ENCODE data around the gene BTRC. TPM values are rescaled to one million over a fixed set of nuclear protein-coding genes. Genes with fewer than 3 reads are reported as not detected.
"Not testable (repeated sequence)": the region's sequence is repeated elsewhere in the genome, so short reads cannot be mapped to it uniquely, and the experiment has no call there.

BTRC gene
- polyA plus RNA-seq, 3 donors: 26.8 to 28.3 (median 27.0) TPM

DNA sequence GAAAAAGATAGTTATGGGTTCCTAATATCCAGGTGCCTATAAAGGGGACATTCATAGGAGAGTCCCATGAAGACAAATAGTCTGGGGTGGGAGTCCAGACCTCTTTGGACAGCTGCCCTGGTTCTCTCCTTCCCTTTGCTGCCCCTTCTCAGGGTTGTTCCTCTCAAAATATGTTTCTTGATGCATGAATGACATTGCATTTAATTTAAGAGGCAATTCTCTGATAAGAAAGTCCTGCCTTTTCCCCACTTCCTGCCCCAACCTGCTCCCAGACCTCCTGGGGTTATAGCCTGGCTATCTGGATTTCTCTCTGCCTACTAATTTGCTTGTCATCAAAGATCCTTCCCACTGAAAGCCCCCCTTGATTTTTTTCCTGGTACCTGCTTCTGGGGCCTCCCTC lies 12.5 kb upstream of the BTRC start:
- no peak for DNase-seq (ENCODE audit: low read depth in 3 of 3, low spot score in 2 of 3)

DNA sequence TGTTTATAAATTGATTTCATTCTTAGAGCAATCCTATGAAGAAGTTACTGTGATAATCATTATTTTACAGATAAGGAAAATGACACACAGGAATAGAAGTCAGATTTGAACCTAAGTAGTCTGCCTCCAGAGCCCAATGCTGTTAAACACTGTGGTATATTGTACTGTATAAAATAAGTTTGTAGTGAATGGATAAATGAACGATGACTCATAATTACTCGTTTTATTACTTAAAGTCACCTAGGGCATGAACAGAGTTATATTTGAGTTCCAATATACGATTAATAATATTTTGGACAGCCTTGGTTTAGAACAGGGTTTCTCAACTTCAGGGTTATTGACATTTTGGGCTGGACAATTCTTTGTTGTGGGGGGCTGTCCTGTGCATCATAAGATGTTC lies 7.8 kb upstream of the BTRC start:
- DNase-seq (ENCODE audit: low read depth in 3 of 3, low spot score in 2 of 3): no peak

DNA sequence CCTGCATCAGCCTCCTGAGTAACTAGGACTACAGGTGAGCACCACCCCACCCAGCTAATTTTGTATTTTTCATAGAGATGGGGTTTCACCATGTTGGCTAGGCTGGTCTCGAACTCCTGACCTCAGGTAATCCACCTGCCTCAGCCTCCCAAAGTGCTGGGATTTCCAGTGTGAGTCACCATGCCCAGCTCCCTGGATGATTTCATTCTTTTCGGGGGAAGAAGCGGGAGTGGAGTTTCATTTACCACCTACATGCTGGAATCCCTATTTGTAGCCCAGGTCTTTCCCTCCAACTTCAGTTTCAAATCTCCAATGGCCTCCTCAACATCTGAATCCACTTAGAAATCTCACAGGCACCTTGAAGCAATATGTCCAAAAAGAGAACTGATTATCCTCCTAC lies 2.9 kb upstream of the BTRC start:
- DNase-seq (ENCODE audit: low read depth in 3 of 3, low spot score in 2 of 3): no peak

DNA sequence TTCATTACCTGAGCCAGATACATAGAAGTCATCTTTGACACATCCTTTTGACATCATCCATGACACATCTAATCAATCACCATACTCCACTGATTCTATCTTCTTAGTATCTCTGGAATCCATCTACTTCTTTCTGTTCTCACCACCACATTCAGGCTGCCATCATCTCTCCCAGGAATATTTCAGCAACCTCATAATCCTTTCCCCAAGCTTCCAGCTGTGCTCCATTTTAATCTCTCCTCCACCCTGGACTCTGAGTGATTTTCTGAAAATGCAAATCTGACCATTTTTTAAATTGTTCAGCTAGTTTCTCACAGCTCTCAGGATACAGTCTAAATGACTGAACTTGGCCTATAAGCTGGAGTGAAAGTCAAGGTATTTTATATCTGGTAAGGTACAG lies 2.5 kb upstream of the BTRC start:
- DNase-seq (ENCODE audit: low read depth in 3 of 3, low spot score in 2 of 3): no peak

DNA sequence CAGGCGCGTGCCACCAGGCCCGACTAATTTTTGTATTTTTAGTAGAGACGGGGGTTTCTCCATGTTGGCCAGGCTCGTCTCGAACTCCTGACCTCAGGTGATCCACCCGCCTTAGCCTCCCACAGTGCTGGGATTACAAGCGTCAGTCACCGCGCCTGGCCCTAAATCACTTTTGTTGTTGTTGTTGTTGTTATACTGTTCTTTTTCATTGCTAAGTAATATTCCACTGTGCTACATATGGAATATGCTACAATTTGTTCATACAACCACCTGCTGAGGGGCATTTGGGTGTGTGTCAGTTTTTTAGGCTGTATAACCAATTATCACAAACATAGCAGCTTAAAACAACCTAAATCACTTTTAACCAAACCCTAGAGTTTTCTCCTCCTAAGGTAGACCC lies 1.1 kb upstream of the BTRC start:
- DNase-seq (ENCODE audit: low read depth in 3 of 3, low spot score in 2 of 3): not testable (repeated sequence)

DNA sequence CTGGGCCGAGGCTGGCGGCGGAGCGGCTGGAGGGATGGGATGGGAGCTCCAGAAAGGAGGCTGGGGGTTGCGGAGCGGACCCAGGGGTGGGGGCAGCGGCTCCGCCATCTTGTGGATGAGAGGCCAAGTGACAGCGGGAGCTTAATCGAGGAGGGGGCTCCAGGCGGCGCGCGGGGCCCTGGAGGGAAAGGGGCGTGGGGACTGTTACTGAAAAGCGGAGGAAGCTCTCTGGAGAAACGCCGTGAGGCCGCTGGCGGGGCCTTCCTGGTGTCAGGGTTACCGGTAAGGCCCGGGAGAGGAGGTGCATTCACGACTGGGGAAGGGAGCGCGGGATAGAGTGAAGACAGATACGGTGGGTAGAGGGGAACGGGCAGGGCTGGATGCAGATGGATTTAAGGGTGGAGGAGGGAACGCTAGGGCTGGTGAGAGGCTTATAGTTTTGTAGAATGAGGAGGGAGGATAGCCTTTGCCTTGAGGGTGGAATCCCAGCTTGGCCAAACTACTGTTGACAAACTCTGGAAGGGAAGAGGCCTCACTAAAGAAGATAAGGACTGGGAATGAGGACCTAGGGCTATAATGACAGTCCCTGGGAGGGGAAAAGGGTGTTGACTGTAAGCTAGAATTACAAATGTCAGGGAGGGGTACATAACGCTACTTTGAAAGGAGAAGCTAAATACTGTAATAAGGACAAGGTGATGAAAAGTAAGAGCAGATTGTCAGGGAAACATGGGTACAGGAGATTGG lies 535 bp downstream of the BTRC start:
- peak; percentile 31 to 51 (median 50) for DNase-seq (ENCODE audit: low read depth in 3 of 3, low spot score in 2 of 3)

DNA sequence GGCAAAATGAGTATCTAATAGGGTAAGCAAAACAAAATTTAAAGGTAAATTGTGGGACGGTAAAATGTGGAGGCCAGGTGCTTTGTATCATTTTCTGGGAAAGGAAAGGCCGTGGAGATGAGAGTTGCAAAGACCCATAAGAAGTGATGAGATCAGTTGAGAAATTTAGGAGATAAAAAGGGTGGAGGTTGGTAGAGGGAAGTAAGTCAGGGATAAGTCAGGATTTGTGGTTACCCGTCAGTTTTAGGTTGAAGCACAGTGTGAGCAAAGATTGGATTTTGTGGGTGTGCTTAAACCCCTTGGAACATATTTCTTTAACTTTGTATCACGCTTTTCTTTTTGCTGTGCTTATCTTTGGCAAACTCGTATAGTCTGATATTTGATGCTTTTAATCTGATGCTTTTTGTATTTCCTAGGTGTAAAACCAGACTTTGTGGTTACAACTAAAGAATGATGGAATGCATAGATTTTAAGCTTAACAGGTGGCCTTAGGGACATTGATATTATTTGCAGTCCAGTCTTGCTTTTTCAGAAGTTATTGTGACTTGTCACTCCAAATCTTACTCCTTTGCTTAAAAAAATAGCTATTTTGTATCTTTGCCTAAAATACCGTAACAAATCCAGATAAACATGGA lies 1.2 kb downstream of the BTRC start:
- no peak for DNase-seq (ENCODE audit: low read depth in 3 of 3, low spot score in 2 of 3)

DNA sequence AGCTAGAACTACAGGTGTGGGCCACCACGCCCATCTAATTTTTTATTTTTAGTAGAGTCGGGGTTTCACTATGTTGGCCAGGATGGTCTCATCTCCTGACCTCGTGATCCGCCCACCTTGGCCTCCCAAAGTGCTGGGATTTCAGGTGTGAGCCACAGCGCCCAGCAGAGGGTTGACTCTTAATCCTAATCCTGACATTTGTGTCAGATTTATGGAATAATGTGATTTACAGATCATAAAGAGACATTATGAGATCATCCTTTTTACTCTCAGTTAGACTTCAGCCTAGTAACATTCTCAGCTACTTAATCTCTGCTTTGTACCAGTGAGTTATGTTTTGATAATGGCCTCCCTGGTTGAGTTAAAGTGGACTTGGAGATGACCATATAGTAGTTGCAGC lies 2.2 kb downstream of the BTRC start:
- no peak for DNase-seq (ENCODE audit: low read depth in 3 of 3, low spot score in 2 of 3)

DNA sequence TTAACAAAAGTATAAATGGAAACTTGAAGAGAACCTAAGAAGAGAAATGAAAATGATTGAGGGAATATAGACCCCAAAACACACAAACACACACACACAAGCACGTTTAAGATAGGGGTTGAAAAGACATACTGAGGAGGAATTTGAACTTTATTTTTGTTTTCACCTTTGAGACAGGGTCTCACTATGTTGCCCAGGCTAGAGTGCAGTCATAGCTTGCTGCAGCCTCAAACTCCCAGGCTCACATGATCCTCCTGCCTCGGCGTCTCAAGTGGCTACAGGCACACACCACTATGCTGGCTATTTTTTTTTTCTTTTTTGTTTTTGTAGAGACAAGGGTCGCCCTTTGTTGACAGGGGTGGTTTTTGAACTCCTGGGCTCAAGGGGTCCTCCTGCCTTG lies 4.0 kb downstream of the BTRC start:
- no peak for DNase-seq (ENCODE audit: low read depth in 3 of 3, low spot score in 2 of 3)

DNA sequence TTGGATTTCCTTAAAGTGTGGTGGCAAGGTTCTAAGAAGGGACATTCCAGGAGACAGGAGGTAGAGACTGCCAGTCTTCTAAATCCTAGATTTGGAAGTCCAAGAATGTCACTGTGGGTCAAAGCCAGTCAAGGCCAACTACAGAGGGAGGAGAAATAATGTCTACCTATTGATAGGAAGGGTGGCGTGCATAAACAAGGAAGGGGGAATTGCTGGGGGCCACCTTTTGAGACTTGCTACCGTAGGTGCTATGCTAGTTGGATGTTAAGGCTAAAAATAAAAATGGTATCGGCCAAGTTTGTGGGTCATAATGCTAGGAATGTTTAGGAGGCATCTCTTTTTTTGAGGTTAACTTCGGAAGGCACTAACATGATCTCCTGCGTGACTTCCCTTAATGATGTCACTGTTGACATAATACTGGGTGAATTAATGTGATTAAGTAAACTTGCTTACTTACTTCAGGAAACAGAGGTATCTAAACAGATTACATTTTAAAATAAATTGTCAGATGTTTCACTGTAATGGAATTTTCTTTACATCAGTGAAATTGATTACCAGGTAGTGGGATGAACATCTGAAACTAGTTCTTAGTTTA lies 4.8 kb downstream of the BTRC start:
- no peak for DNase-seq (ENCODE audit: low read depth in 3 of 3, low spot score in 2 of 3)

DNA sequence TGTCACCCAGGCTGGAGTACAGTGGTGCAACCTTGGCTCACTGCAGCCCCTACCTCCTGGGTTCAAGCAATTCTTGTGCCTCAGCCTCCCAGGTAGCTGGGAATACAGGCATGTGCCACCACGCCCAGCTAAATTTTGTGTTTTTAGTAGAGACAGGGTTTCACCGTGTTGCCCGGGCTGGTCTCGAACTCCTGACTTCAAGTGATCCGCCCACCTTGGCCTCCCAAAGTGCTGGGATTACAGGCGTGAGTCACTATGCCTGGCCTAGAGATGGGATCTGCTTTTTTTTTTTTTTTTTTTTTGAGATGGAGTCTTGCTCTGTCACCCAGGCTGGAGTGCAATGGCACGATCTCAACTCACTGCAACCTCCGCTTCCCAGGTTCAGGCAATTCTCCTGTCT lies 6.1 kb downstream of the BTRC start:
- DNase-seq (ENCODE audit: low read depth in 3 of 3, low spot score in 2 of 3): not testable (repeated sequence)

DNA sequence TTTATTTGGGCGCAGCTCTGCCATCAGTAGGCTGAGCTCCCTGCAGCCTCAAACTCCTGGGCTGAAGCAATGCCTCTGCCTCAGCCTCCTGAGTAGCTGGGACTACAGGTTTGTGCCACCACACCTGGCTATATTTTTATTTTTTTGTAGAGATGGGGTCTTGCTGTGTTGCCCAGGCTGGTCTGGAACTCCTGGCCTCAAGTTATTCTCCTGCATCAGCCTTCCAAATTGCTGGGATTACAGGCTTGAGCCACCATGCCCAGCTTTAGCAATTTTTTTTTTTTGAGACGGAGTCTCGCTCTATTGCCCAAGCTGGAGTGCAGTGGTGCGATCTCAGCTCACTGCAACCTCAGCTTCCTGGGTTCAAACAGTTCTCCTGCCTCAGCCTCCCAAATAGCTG lies 6.9 kb downstream of the BTRC start:
- DNase-seq (ENCODE audit: low read depth in 3 of 3, low spot score in 2 of 3): not testable (repeated sequence)

DNA sequence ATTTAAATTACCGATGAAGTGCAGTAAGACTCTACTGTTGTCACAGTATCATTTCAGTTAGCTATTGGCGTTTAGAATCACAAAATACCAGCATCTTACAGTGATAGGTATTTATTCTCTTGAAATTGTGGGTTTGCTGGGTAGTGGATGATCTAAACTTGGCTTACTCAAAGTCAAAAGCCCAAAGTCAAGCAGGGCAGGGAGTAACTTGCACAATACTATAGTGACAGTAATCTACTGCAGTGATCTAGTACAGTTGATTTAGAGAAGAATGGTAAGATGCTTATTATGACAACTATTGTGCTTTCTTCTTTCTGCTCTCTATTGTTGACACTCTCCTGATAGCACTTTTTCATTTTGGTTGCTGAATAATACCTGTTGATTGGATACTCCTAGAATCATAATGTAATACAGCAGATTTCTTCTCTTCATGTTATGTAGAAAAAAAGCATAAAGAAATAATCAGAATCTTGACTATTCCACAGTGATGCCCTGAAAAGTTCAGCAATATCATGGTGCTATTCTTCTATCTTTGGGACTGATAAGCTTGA lies 10.0 kb downstream of the BTRC start:
- no peak for DNase-seq (ENCODE audit: low read depth in 3 of 3, low spot score in 2 of 3)

DNA sequence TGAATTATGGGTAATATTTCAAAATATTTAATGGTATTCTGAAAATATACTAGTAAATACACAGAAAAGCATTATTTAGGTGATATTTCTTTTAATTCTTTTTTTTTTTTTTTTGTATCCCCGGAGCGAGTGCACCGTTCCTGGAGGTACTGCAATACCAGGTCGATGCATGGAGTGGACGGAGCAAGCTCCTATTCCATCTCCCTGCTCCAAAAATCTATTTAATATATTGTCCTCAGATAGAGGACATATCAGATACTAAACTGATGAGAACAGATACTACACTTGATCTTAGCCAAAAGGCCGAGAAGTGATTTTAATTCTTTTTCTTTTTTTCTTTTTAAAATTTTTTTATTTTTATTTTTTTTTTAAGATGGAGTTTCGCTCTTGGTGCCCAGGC lies 10.8 kb downstream of the BTRC start:
- no peak for DNase-seq (ENCODE audit: low read depth in 3 of 3, low spot score in 2 of 3)

DNA sequence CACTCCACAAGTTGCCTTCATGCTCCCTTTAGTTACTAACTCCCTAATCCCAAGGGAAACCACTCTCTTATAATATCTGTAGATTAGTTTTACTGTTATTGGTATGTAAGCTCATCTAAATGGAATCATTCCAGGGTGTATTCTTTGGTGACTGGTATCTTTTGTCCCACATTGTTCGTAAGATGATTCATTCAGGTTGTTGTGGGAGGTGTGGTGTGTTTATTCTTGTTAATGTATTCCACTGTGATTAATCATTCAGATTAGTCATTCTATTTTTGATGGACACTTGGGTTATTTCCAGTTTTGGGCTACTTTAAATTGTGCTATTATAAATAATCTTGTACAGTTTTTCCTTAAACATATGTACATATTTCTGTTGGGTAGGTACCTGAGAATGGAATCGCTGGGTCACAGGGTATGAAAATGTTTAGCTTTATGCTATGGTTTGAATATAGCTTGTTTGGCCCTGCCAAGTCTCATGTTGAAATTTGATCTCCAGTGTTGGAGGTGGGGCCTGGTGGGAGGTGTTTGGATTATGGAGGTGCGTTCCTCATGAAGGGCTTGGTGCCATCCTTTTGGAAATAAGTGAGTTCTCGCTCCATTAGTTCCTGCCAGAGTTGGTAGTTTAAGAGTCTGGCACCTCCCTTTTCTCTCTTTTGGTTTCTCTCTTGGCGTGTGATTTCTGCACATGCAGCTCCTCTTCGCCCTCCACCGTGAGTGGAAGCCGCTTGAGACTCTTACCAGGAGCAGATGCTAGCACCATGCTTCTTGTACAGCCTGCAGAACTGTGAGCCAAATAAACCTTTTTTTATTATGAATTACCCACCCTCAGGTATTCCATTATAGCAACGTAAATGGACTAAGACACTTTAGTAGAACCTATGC lies 13.8 kb downstream of the BTRC start:
- no peak for DNase-seq (ENCODE audit: low read depth in 3 of 3, low spot score in 2 of 3)

DNA sequence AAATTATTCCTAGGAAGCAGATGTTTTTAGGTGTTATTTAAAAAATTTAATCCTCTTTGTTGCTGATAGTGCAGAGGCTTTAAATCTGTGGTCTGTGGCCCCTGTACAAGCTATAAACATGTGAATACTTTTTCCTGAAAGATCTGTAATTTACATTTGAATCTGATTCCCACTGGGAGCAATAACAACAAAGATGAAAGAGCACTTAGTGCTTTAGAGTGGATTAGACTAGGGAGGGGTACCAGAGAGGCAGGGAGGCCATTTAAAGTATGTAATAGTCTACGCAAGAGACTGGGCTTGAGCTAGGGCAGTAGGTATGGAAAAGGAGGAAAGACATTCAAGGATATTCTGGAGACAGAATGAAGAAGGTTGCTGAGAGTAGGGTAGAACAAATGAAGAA lies 19.1 kb downstream of the BTRC start:
- no peak for DNase-seq (ENCODE audit: low read depth in 3 of 3, low spot score in 2 of 3)

DNA sequence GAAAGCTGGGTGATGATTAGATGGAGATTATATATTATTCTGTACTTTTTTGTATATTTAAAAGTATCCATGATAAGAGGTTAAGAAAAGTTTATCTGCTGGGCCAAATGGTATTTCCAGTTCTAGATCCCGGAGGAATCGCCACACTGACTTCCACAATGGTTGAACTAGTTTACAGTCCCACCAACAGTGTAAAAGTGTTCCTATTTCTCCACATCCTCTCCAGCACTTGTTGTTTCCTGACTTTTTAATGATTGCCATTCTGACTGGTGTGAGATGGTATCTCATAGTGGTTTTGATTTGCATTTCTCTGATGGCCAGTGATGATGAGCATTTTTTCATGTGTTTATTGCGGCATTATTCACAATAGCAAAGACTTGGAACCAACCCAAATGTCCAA lies 20.0 kb downstream of the BTRC start:
- not testable (repeated sequence) for DNase-seq (ENCODE audit: low read depth in 3 of 3, low spot score in 2 of 3)

DNA sequence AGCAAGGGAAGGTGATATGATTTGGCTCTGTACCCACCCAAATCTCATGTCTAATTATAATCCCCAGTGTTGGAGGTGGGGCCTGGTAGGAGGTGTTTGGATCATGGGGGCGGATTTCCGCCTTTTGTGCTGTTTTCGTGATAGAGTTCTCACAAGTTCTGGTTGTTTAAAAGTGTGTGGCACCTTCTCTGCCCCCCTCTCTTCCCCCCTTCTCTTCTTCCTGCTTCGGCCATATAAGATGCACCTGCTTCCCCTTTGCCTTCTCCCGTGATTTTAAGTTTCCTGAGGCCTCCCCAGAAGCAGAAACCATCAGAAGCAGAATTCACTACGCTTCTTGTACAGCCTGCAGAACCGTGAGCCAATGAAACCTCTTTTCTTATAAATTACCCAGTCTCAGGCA lies 21.1 kb downstream of the BTRC start:
- no peak for DNase-seq (ENCODE audit: low read depth in 3 of 3, low spot score in 2 of 3)

DNA sequence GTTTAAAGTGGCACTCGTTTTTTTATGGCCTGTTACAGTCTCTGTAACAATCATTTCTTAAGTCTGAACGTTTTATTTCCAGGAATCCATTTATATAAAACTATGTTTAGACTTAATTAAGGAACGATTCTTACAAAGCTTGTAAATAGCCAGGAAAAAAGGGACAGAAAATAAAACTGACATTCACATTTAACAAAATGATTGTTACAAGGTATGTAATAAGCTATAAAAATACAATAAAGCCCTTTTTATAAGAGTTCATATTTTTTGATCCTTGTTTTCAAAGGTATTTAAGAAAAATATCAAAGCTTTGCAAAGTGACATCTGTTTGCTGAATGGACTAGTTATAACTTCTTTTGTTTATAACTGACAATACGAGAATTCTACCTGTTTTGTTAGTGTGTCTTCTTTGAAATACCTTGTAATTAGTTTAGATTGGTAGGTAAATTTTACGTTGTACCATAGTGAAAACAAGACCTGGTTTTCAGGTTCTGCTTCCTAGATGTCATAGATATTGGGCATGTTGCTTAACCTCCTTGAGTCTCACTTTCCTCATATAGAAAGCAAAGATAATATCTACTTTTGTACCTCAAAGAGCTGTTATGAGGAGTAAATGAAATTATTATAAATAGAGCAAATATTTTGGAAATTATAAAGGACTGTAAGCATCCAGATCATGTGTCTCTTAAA lies 25.8 kb downstream of the BTRC start:
- no peak for DNase-seq (ENCODE audit: low read depth in 3 of 3, low spot score in 2 of 3)

DNA sequence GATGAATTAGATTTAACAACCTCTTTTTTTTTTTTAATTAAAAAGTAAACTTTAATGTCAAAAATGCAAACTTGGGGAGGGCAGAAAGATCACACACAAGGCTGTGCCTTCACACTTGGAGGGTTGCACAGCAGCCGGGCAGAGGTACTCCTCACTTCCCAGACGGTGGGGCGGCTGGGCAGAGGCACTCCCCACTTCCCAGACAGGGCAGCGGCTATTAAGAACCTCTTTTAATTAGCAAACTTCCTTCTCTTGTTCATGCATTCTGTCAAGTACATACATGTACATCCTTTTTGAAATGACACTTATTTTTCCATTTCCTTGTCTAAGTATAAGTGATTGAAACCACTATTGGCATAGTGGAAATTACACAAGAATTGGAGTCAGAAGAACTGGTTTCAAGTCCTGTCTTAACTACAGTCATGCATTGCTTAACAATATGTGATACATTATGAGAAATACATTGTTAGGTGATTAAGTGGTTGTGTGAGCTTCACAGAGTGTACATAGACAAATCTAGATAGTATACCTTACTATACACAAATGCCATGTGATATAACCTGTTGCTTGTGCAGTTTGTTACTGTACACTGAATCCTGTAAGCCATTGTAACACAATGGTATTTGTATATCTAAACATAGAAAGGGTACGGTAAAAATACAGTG lies 26.5 kb downstream of the BTRC start:
- DNase-seq (ENCODE audit: low read depth in 3 of 3, low spot score in 2 of 3): no peak

Data from right renal cortex interstitium (tissue), 3 donors.